Prostate gland (tissue), 2 donors: ENCODE results near the gene STMN1.

Experiments used
- CTCF ChIP-seq, 4 experiments: fragments of 200-600 bp in 2 of 4; fragments of 450-650 bp in 2 of 4; sonication (generic) in 2 of 4; IDR thresholded peaks; 1 replicate in 3 of 4; 2 replicates in 1 of 4; pipeline ENCODE4 v1.5.1; 2016 to 2019; ENCODE audit warnings: antibody characterized with exemption in 4 of 4, mild to moderate bottlenecking in 2 of 4, moderate library complexity in 2 of 4
- POLR2AphosphoS5 ChIP-seq: sonication (generic); formaldehyde crosslinking; IDR thresholded peaks from one replicate; pipeline ENCODE4 v1.6.1; 2017; ENCODE audit warnings: antibody characterized with exemption

- TF ChIP-seq CTCF (IDR thresholded peaks at IDR 0.05) = no peak
- no peak for TF ChIP-seq POLR2AphosphoS5
Observed at GRCh38 chr1:25900219-25900618, 6.0 kb downstream of the STMN1 start.
